Type B pancreatic cell (in vitro differentiated cells): ENCODE results near the gene FTSJ3. TPM values are rescaled to one million over a fixed set of nuclear protein-coding genes. Genes with fewer than 3 reads are reported as not detected.

ENCODE experiments used
- DNase-seq: peaks from one replicate; pipeline ENCODE4 v3.0.0; 2021; ENCODE audit warnings: mixed read lengths; ENCODE audit not compliant: unreplicated experiment; ENCODE audit errors: extremely low spot score
- H3K27ac Mint-ChIP-seq: 2 replicates; pipeline ENCODE4 v1.8.0; 2021; ENCODE audit warnings: mild to moderate bottlenecking, mixed read lengths
- H3K27me3 Mint-ChIP-seq: 2 replicates; pipeline ENCODE4 v1.8.0; 2021; ENCODE audit warnings: mixed read lengths
- H3K36me3 Mint-ChIP-seq: 2 replicates; pipeline ENCODE4 v1.8.0; 2021; ENCODE audit warnings: mixed read lengths
- H3K4me1 Mint-ChIP-seq: one replicate; pipeline ENCODE4 v1.8.0; 2021; ENCODE audit warnings: mixed read lengths; ENCODE audit not compliant: unreplicated experiment
- H3K4me3 Mint-ChIP-seq: 2 replicates; pipeline ENCODE4 v1.8.0; 2021; ENCODE audit warnings: mild to moderate bottlenecking, mixed read lengths
- H3K9me3 Mint-ChIP-seq: 2 replicates; pipeline ENCODE4 v1.8.0; 2021; ENCODE audit warnings: mixed read lengths
- total RNA-seq: library from RNA; stranded (reverse); gene quantifications from 2 replicates; pipeline ENCODE4 v1.2.1, GENCODE V29; 2021; ENCODE audit warnings: low replicate concordance
- TF ChIP-seq, protein P1 (sequence below): fragments of 200-600 bp; sonication (generic); conservative IDR thresholded peaks from 2 replicates; pipeline ENCODE4 v1.5.0; 2021; ENCODE audit warnings: antibody characterized with exemption, mild to moderate bottlenecking

The FTSJ3 gene
- total RNA-seq, 1 donor from 2014 or later: 45.2 TPM

DNA sequence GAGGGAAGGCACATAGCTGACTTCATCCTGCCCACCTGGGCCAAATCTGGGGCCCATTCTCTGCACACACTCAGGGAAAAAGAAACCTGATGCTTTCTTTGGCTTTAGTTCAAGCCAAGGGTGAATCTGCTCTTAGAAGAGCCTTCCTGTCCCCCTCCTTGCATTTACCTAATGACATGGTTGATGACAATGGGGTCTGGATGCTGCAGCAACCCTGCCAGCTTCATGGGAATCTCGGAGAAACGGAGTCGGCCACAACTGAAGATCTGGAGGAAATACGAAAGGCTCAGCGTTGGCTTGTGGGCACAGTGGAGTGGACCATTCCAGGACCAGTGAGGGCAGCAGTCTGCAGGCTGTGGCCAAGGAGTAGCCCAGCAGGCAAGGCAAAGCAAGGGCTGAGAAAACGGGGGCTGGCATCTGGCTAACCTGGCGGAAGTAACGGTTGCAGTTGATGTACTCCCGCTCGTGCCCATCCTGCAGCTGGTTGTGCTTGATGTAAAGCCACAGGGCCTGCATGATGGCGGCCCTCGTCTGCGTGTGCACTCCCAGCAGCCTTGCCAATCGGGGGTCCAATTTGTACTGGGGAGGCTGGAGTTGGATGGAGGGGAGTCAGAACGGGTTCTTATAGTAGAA lies 6.4 kb upstream of the FTSJ3 start:
- Mint-ChIP-seq H3K36me3 (peaks cover 34% of the 10 kb centered on the region), H3K9me3 (no peaks in the 10 kb centered on the region), H3K27me3 (no peaks in the 10 kb centered on the region), H3K4me1 (peaks cover 10% of the 10 kb centered on the region), H3K4me3 (no peak overlapping the region), H3K27ac (peak overlapping the region; percentile 12)
- TF ChIP-seq, protein P1, sequence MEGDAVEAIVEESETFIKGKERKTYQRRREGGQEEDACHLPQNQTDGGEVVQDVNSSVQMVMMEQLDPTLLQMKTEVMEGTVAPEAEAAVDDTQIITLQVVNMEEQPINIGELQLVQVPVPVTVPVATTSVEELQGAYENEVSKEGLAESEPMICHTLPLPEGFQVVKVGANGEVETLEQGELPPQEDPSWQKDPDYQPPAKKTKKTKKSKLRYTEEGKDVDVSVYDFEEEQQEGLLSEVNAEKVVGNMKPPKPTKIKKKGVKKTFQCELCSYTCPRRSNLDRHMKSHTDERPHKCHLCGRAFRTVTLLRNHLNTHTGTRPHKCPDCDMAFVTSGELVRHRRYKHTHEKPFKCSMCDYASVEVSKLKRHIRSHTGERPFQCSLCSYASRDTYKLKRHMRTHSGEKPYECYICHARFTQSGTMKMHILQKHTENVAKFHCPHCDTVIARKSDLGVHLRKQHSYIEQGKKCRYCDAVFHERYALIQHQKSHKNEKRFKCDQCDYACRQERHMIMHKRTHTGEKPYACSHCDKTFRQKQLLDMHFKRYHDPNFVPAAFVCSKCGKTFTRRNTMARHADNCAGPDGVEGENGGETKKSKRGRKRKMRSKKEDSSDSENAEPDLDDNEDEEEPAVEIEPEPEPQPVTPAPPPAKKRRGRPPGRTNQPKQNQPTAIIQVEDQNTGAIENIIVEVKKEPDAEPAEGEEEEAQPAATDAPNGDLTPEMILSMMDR: no peak
- no peak for DNase-seq

DNA sequence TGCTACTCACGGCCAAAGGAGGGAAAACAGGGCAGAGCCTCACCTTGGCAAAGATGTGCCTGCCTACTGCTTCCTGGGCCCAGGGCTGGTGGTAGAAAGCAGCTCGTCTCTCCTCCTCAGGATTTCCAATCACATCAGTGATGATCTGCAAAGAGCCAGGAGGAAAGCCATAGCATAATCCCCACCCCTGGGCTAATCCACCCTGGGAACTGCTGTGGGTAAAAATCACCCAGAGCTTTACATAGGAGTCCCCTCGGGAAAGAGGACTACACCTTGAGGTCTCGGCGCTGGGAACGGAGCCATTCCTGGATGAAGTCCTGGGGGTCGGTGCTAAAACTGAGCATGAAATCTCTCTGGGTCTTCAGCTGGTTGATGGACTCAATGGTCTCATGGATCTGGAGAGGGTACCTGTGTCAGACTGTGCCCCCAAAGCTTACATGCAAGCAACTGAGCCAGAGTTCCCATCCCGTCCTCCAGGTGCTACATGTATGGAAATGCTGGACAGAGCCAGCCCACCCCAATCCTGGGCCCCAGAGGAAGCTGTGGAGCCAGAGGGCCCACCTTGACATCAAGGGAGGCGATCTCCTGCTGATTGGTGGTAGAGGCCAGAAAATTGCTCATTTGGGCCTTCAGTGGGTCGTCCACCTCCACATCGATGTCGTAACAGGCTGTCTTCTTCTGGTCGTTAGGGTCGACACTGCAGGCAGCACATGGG lies 5.7 kb upstream of the FTSJ3 start:
- Mint-ChIP-seq H3K36me3 (peaks cover 34% of the 10 kb centered on the region), H3K27ac (peak overlapping the region; percentile 12), H3K4me3 (no peak overlapping the region), H3K27me3 (no peaks in the 10 kb centered on the region), H3K4me1 (peaks cover 7% of the 10 kb centered on the region), H3K9me3 (no peaks in the 10 kb centered on the region)
- TF ChIP-seq, protein P1: no peak
- DNase-seq: no peak

DNA sequence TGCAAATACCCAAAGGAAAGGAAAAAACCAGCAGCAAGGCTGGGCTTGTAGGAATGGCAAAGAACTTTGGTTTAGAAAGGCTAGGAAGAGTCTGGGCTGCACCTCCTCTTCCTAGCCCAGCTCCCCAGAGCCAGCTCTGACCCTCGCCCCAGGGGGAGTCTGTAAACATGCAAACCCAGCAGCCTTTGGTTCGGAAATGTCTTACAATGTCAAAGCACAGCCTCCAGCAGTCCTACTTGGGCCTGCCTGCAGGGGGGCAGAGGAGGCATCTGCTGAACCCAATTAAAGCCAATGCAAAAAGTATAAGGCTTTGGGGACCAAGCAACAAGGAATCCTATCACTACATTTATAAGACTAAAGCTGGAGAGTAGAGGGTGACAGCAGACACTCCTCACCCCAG lies 5.0 kb upstream of the FTSJ3 start:
- TF ChIP-seq, protein P1: peak; percentile 37
- peaks cover 12% of the 10 kb centered on the region for H3K4me1 Mint-ChIP-seq
- H3K36me3 Mint-ChIP-seq: peaks cover 34% of the 10 kb centered on the region
- no peaks in the 10 kb centered on the region for H3K27me3 Mint-ChIP-seq
- H3K27ac Mint-ChIP-seq: no peak overlapping the region
- no peaks in the 10 kb centered on the region for H3K9me3 Mint-ChIP-seq
- DNase-seq: no peak
- H3K4me3 Mint-ChIP-seq: no peak overlapping the region

DNA sequence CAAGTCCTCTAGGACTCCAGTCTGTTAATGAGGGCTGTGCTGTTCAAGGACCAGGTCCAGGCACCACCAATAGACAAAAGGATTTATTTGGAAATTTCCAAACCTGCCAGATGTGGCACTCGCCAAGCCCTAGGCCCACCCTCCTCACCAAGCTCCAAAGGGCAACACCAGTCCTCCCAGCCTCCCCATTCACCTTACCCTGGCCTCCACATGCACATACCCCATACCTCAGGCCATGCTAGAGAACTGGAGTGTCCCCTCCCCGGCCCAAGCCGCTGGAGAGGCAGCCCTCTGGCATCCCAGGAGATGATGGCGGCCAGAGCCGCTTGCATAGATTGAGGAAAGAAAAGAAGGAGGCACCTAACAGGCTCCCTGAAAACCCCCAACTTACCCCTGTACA lies 4.6 kb upstream of the FTSJ3 start:
- no peak overlapping the region for H3K4me3 Mint-ChIP-seq
- H3K27me3 Mint-ChIP-seq: no peaks in the 10 kb centered on the region
- DNase-seq: no peak
- peaks cover 34% of the 10 kb centered on the region for H3K36me3 Mint-ChIP-seq
- H3K27ac Mint-ChIP-seq: no peak overlapping the region
- peaks cover 15% of the 10 kb centered on the region for H3K4me1 Mint-ChIP-seq
- H3K9me3 Mint-ChIP-seq: no peaks in the 10 kb centered on the region
- TF ChIP-seq, protein P1: no peak

DNA sequence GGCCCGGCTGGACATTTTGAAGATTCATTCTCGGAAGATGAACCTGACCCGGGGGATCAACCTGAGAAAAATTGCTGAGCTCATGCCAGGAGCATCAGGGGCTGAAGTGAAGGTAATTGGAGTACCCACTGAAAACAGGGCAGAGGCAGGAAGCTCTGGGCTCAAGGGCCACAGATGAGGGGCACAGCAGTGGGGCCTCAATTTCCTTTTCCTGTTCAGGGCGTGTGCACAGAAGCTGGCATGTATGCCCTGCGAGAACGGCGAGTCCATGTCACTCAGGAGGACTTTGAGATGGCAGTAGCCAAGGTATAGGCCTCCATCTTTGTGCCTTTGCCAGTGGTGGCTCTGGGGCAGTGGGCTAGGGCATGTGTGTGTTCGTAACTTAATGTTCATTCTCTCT lies 4.0 kb upstream of the FTSJ3 start:
- Mint-ChIP-seq H3K9me3 (no peaks in the 10 kb centered on the region), H3K27ac (no peak overlapping the region), H3K27me3 (no peaks in the 10 kb centered on the region), H3K4me1 (peaks cover 21% of the 10 kb centered on the region), H3K4me3 (no peak overlapping the region), H3K36me3 (peaks cover 31% of the 10 kb centered on the region)
- TF ChIP-seq, protein P1: no peak
- DNase-seq: no peak
